LNCaP clone FGC (cell line): ENCODE measurements around the gene MET.

ENCODE experiments used
- DNase-seq: peaks from one replicate; pipeline ENCODE4 v3.0.0-alpha.2; 2011; ENCODE audit warnings: low read depth
- H3K4me3 ChIP-seq: 2 replicates; pipeline ENCODE4 v1.5.1; 2011; ENCODE audit warnings: mild to moderate bottlenecking, low read depth, low read length, control low read depth
- TF ChIP-seq, protein P1 (sequence below): IDR thresholded peaks from 2 replicates; pipeline ENCODE4 v1.5.1; 2012; ENCODE audit warnings: mild to moderate bottlenecking; ENCODE audit not compliant: control insufficient read depth, insufficient read depth; ENCODE audit errors: extremely low read depth

The MET gene

GRCh38 chr7:116686812-116687419, 14.9 kb downstream of the MET start:
- no peak for DNase-seq
- TF ChIP-seq, protein P1, sequence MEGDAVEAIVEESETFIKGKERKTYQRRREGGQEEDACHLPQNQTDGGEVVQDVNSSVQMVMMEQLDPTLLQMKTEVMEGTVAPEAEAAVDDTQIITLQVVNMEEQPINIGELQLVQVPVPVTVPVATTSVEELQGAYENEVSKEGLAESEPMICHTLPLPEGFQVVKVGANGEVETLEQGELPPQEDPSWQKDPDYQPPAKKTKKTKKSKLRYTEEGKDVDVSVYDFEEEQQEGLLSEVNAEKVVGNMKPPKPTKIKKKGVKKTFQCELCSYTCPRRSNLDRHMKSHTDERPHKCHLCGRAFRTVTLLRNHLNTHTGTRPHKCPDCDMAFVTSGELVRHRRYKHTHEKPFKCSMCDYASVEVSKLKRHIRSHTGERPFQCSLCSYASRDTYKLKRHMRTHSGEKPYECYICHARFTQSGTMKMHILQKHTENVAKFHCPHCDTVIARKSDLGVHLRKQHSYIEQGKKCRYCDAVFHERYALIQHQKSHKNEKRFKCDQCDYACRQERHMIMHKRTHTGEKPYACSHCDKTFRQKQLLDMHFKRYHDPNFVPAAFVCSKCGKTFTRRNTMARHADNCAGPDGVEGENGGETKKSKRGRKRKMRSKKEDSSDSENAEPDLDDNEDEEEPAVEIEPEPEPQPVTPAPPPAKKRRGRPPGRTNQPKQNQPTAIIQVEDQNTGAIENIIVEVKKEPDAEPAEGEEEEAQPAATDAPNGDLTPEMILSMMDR: no peak
- no peak overlapping the region for H3K4me3 ChIP-seq

DNA sequence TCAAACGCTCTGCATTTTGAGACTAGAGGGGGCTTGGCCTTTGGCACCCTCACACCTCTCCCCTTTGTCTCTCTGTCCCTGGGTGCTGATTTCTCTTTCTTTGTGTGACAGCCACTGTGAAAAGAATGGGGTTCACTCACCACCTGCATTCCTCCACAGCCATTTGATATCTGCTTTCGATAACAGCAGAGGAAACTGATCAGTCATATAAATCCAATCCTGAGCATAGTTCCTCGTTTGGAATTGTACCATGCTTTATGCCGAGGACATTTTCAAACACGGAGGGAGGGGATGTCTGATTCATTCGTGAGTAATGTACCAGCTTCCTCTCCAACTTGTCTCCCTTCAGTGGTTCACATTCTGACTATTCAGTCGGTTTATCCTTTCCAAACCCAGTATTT, 15.8 kb downstream of the MET start:
- DNase-seq: no peak
- H3K4me3 ChIP-seq: no peak overlapping the region
- TF ChIP-seq, protein P1: no peak

- no peak overlapping the region for H3K4me3 ChIP-seq
- TF ChIP-seq, protein P1: no peak
- DNase-seq: no peak
Observed at GRCh38 chr7:116689790-116690259, 17.8 kb downstream of the MET start.

- no peak for DNase-seq
- no peak overlapping the region for H3K4me3 ChIP-seq
- TF ChIP-seq, protein P1: no peak
Observed at GRCh38 chr7:116691664-116692063, 19.7 kb downstream of the MET start.

GRCh38 chr7:116692401-116693308, 20.7 kb downstream of the MET start:
- no peak overlapping the region for H3K4me3 ChIP-seq
- TF ChIP-seq, protein P1: no peak
- no peak for DNase-seq

DNA sequence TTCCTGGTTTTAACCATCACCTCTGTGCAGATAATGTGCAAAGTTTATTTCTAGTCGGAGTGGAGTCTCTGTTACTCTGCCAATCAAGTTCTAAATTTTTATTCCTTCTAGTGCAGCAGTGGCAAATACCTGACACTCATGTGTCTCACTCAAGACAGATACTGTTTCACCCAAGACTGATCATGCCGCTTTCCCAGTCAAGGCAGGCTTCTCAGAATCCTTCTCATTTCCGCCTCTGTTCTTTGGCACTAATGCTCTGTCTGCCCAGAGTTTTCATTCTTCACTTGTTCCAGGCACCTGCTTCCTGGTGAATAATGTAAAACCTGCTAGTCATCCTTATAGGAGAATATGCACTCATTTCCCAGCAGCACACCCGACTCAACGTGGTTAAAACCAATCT, 24.7 kb downstream of the MET start:
- TF ChIP-seq, protein P1: no peak
- DNase-seq: no peak
- H3K4me3 ChIP-seq: no peak overlapping the region
